ENCODE measurements around the gene ZFY.
"Not testable (repeated sequence)": the region's sequence is repeated elsewhere in the genome, so short reads cannot be mapped to it uniquely, and the experiment has no call there.

ZFY gene

GRCh38 chrY:2973110-2973751 is 38.0 kb downstream of the ZFY start:
- no peak for DNase-seq (ENCODE audit: low read depth)

- no peak for DNase-seq (ENCODE audit: low read depth)
These were observed 44.1 kb downstream of the ZFY start for GRCh38 chrY:2979283-2979682.

GRCh38 chrY:2984491-2984890 is 49.3 kb downstream of the ZFY start:
- no peak for DNase-seq (ENCODE audit: low read depth)

- DNase-seq (ENCODE audit: low read depth) = not testable (repeated sequence)
These were observed 52.0 kb downstream of the ZFY start for GRCh38 chrY:2987178-2987577.

- DNase-seq (ENCODE audit: low read depth) = not testable (repeated sequence)
These were observed 62.2 kb downstream of the ZFY start for GRCh38 chrY:2997369-2997768.

GRCh38 chrY:3002190-3002589 is 67.0 kb downstream of the ZFY start:
- no peak for DNase-seq (ENCODE audit: low read depth)

- DNase-seq (ENCODE audit: low read depth) = no peak
These were observed 67.7 kb downstream of the ZFY start for GRCh38 chrY:3002680-3003515.

- DNase-seq (ENCODE audit: low read depth) = no peak
These were observed 68.3 kb downstream of the ZFY start for GRCh38 chrY:3003516-3003830.

GRCh38 chrY:3003846-3004245 is 68.7 kb downstream of the ZFY start:
- no peak for DNase-seq (ENCODE audit: low read depth)

- not testable (repeated sequence) for DNase-seq (ENCODE audit: low read depth)
These were observed 70.8 kb downstream of the ZFY start for GRCh38 chrY:3006031-3006430.

- DNase-seq (ENCODE audit: low read depth) = no peak
These were observed 72.8 kb downstream of the ZFY start for GRCh38 chrY:3007967-3008366.

GRCh38 chrY:3012226-3012625 is 77.0 kb downstream of the ZFY start:
- DNase-seq (ENCODE audit: low read depth) = no peak

- DNase-seq (ENCODE audit: low read depth) = no peak
These were observed 81.4 kb downstream of the ZFY start for GRCh38 chrY:3016594-3016993.

- no peak for DNase-seq (ENCODE audit: low read depth)
These were observed 83.4 kb downstream of the ZFY start for GRCh38 chrY:3018546-3018945.

GRCh38 chrY:3019584-3019983 is 84.4 kb downstream of the ZFY start:
- DNase-seq (ENCODE audit: low read depth) = no peak

GRCh38 chrY:3021176-3021575 is 86.0 kb downstream of the ZFY start:
- no peak for DNase-seq (ENCODE audit: low read depth)

- no peak for DNase-seq (ENCODE audit: low read depth)
These were observed 88.4 kb downstream of the ZFY start for GRCh38 chrY:3023606-3024005.

GRCh38 chrY:3025357-3025756 is 90.2 kb downstream of the ZFY start:
- DNase-seq (ENCODE audit: low read depth) = no peak
